ENCODE measurements around the gene LNX1.

DNA sequence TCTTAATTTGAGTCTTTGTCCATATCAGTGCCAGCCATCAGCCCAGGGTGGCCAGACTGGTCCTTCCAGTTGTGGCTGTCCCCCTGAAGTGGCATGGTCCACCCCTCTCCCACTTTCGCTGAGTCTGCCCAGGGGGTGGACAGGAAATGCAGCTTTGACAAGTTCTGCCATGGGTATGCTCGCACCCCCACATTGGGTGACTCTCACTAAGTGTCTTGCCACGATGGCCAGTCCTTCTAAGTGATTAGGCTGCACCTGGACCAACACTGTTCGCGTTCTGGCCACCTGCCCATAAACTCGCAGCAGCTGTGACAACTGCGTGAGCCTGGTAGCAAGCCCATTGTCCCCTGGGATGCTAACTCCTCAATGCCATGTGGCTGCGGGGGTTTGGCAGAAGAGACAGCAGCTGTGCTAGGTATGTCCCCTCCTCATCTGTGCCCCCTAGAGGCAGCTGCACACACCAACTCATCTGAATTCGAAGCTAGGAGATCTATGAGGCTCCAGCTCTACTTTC is 10.0 kb upstream of the LNX1 start:
- TF ChIP-seq CTCF (IDR thresholded peaks at IDR 0.05), result peak in 1 of 6 experiments; percentile 25
- TF ChIP-seq POLR2A (IDR thresholded peaks at IDR 0.05), result no peak
